Mucosa of stomach (tissue), 1 donor: ENCODE measurements around the gene ANK3.

ENCODE experiments used
- H3K27me3 ChIP-seq: one replicate; pipeline ENCODE4 v1.7.0; 2013; ENCODE audit warnings: mild to moderate bottlenecking, low read length; ENCODE audit not compliant: control insufficient read depth, insufficient read depth
- H3K36me3 ChIP-seq: one replicate; pipeline ENCODE4 v1.7.0; 2013; ENCODE audit warnings: low read length; ENCODE audit not compliant: control insufficient read depth, insufficient read depth
- H3K4me1 ChIP-seq: one replicate; pipeline ENCODE4 v1.7.0; 2013; ENCODE audit warnings: mild to moderate bottlenecking, low read length; ENCODE audit not compliant: control insufficient read depth, insufficient read depth
- H3K4me3 ChIP-seq: one replicate; pipeline ENCODE4 v1.7.0; 2013; ENCODE audit warnings: low read length
- H3K9ac ChIP-seq: one replicate; pipeline ENCODE4 v1.7.0; 2013; ENCODE audit warnings: mild to moderate bottlenecking, low read length, moderate library complexity
- H3K9me3 ChIP-seq: one replicate; pipeline ENCODE4 v1.7.0; 2013; ENCODE audit warnings: mild to moderate bottlenecking, low read length, moderate library complexity; ENCODE audit not compliant: control insufficient read depth
- donor health status: Pancreatic carcinoma.

The ANK3 gene

GRCh38 chr10:60253484-60253883 lies 136.2 kb downstream of the ANK3 start:
- H3K4me3 ChIP-seq: no peak overlapping the region
- H3K27me3 ChIP-seq: no peaks in the 10 kb centered on the region
- H3K9ac ChIP-seq: no peak overlapping the region
- no peaks in the 10 kb centered on the region for H3K36me3 ChIP-seq
- H3K4me1 ChIP-seq: peaks cover 7% of the 10 kb centered on the region
- H3K9me3 ChIP-seq: no peaks in the 10 kb centered on the region

GRCh38 chr10:60252688-60253087 lies 137.0 kb downstream of the ANK3 start:
- H3K4me1 ChIP-seq: peaks cover under 1% of the 10 kb centered on the region
- no peaks in the 10 kb centered on the region for H3K9me3 ChIP-seq
- H3K27me3 ChIP-seq: no peaks in the 10 kb centered on the region
- H3K4me3 ChIP-seq: no peak overlapping the region
- H3K9ac ChIP-seq: no peak overlapping the region
- H3K36me3 ChIP-seq: no peaks in the 10 kb centered on the region

GRCh38 chr10:60246382-60246781 lies 143.3 kb downstream of the ANK3 start:
- no peak overlapping the region for H3K4me3 ChIP-seq
- H3K36me3 ChIP-seq: no peaks in the 10 kb centered on the region
- no peak overlapping the region for H3K9ac ChIP-seq
- no peaks in the 10 kb centered on the region for H3K9me3 ChIP-seq
- no peaks in the 10 kb centered on the region for H3K27me3 ChIP-seq
- no peaks in the 10 kb centered on the region for H3K4me1 ChIP-seq

GRCh38 chr10:60239228-60239627 lies 150.4 kb downstream of the ANK3 start:
- H3K9me3 ChIP-seq: no peaks in the 10 kb centered on the region
- H3K36me3 ChIP-seq: no peaks in the 10 kb centered on the region
- no peak overlapping the region for H3K9ac ChIP-seq
- no peak overlapping the region for H3K4me3 ChIP-seq
- H3K27me3 ChIP-seq: no peaks in the 10 kb centered on the region
- H3K4me1 ChIP-seq: peaks cover 5% of the 10 kb centered on the region

- Histone ChIP-seq H3K4me3 (no peak overlapping the region), H3K4me1 (peaks cover 5% of the 10 kb centered on the region), H3K27me3 (no peaks in the 10 kb centered on the region), H3K9me3 (no peaks in the 10 kb centered on the region), H3K36me3 (no peaks in the 10 kb centered on the region), H3K9ac (no peak overlapping the region)
Observed at GRCh38 chr10:60238759-60239100, 150.9 kb downstream of the ANK3 start.

- H3K9ac ChIP-seq: no peak overlapping the region
- no peaks in the 10 kb centered on the region for H3K27me3 ChIP-seq
- H3K36me3 ChIP-seq: no peaks in the 10 kb centered on the region
- peaks cover 5% of the 10 kb centered on the region for H3K4me1 ChIP-seq
- H3K9me3 ChIP-seq: no peaks in the 10 kb centered on the region
- H3K4me3 ChIP-seq: no peak overlapping the region
Observed at GRCh38 chr10:60237977-60238758, 151.5 kb downstream of the ANK3 start.

GRCh38 chr10:60236869-60237524 lies 152.7 kb downstream of the ANK3 start:
- Histone ChIP-seq H3K27me3 (no peaks in the 10 kb centered on the region), H3K36me3 (no peaks in the 10 kb centered on the region), H3K4me1 (peaks cover 5% of the 10 kb centered on the region), H3K4me3 (no peak overlapping the region), H3K9ac (peak overlapping the region; percentile 42), H3K9me3 (no peaks in the 10 kb centered on the region)

- no peaks in the 10 kb centered on the region for H3K27me3 ChIP-seq
- no peak overlapping the region for H3K4me3 ChIP-seq
- no peak overlapping the region for H3K9ac ChIP-seq
- H3K36me3 ChIP-seq: no peaks in the 10 kb centered on the region
- no peaks in the 10 kb centered on the region for H3K9me3 ChIP-seq
- peaks cover 5% of the 10 kb centered on the region for H3K4me1 ChIP-seq
Observed at GRCh38 chr10:60235001-60235400, 154.7 kb downstream of the ANK3 start.

- H3K9me3 ChIP-seq: no peaks in the 10 kb centered on the region
- H3K9ac ChIP-seq: no peak overlapping the region
- H3K4me1 ChIP-seq: peaks cover 5% of the 10 kb centered on the region
- H3K36me3 ChIP-seq: no peaks in the 10 kb centered on the region
- no peak overlapping the region for H3K4me3 ChIP-seq
- no peaks in the 10 kb centered on the region for H3K27me3 ChIP-seq
Observed at GRCh38 chr10:60234551-60234950, 155.1 kb downstream of the ANK3 start.

GRCh38 chr10:60230892-60231291 lies 158.8 kb downstream of the ANK3 start:
- no peaks in the 10 kb centered on the region for H3K36me3 ChIP-seq
- H3K9ac ChIP-seq: no peak overlapping the region
- no peaks in the 10 kb centered on the region for H3K4me1 ChIP-seq
- H3K9me3 ChIP-seq: no peaks in the 10 kb centered on the region
- no peak overlapping the region for H3K4me3 ChIP-seq
- no peaks in the 10 kb centered on the region for H3K27me3 ChIP-seq

GRCh38 chr10:60224066-60224705 lies 165.5 kb downstream of the ANK3 start:
- no peaks in the 10 kb centered on the region for H3K36me3 ChIP-seq
- no peak overlapping the region for H3K4me3 ChIP-seq
- H3K27me3 ChIP-seq: no peaks in the 10 kb centered on the region
- no peaks in the 10 kb centered on the region for H3K4me1 ChIP-seq
- no peak overlapping the region for H3K9ac ChIP-seq
- H3K9me3 ChIP-seq: no peaks in the 10 kb centered on the region

GRCh38 chr10:60222047-60222446 lies 167.6 kb downstream of the ANK3 start:
- no peaks in the 10 kb centered on the region for H3K9me3 ChIP-seq
- no peaks in the 10 kb centered on the region for H3K27me3 ChIP-seq
- no peak overlapping the region for H3K4me3 ChIP-seq
- no peaks in the 10 kb centered on the region for H3K36me3 ChIP-seq
- H3K4me1 ChIP-seq: no peaks in the 10 kb centered on the region
- H3K9ac ChIP-seq: no peak overlapping the region
